HepG2 (cell line): ENCODE measurements around the gene MRPS34. TPM values are rescaled to one million over a fixed set of nuclear protein-coding genes. Genes with fewer than 3 reads are reported as not detected.
A peak's percentile ranks its signal among the peaks of the same experiment; 100 is the strongest.

ENCODE experiments used
- DNMT3B ChIP-seq: conservative IDR thresholded peaks from 2 replicates; pipeline ENCODE4 v1.6.1; 2016; ENCODE audit warnings: missing biosample characterization, control low read depth
- E2F5 ChIP-seq: sonication (generic); formaldehyde crosslinking; conservative IDR thresholded peaks from 2 replicates; pipeline ENCODE4 v1.4.0; 2020; ENCODE audit warnings: missing genetic modification reagents
- EEA1 ChIP-seq: sonication (generic); formaldehyde crosslinking; IDR thresholded peaks from 2 replicates; pipeline ENCODE4 v1.5.1; 2020; ENCODE audit warnings: mild to moderate bottlenecking, missing genetic modification reagents, borderline replicate concordance
- GABPB1 ChIP-seq: IDR thresholded peaks from 2 replicates; pipeline ENCODE4 v1.6.1; 2016; ENCODE audit warnings: mild to moderate bottlenecking, missing genetic modification reagents, moderate library complexity, missing compliant biosample characterization
- HDAC1 ChIP-seq: sonication (generic); formaldehyde crosslinking; IDR thresholded peaks from 2 replicates; pipeline ENCODE4 v1.5.1; 2020; ENCODE audit warnings: mild to moderate bottlenecking, missing genetic modification reagents
- MIER3 ChIP-seq: IDR thresholded peaks from 2 replicates; pipeline ENCODE4 v1.6.1; 2016; ENCODE audit warnings: missing compliant biosample characterization, borderline replicate concordance
- PCBP1 ChIP-seq: fragments of 200-400 bp; formaldehyde crosslinking; IDR thresholded peaks from 2 replicates; pipeline ENCODE4 v1.6.1; 2017; ENCODE audit warnings: mild to moderate bottlenecking, low read depth, low read length, borderline replicate concordance
- PHF8 ChIP-seq: sonication (generic); formaldehyde crosslinking; IDR thresholded peaks from 2 replicates; pipeline ENCODE4 v1.5.0; 2020; ENCODE audit warnings: missing genetic modification reagents
- RERE ChIP-seq: IDR thresholded peaks from 2 replicates; pipeline ENCODE4 v1.6.1; 2016; ENCODE audit warnings: low read depth, missing genetic modification reagents, missing compliant biosample characterization
- TGIF2 ChIP-seq: IDR thresholded peaks from 2 replicates; pipeline ENCODE4 v1.6.1; 2016; ENCODE audit warnings: control low read depth, missing compliant biosample characterization
- ZBTB46 ChIP-seq: sonication (generic); formaldehyde crosslinking; IDR thresholded peaks from 2 replicates; pipeline ENCODE4 v1.4.0; 2020; ENCODE audit warnings: mild to moderate bottlenecking, missing genetic modification reagents, borderline replicate concordance
- ZNF446 ChIP-seq: sonication (generic); formaldehyde crosslinking; IDR thresholded peaks from 2 replicates; pipeline ENCODE4 v1.5.0; 2020; ENCODE audit warnings: mild to moderate bottlenecking, missing genetic modification reagents
- ZNF563 ChIP-seq: sonication (generic); formaldehyde crosslinking; IDR thresholded peaks from 2 replicates; pipeline ENCODE4 v1.8.0; 2022; ENCODE audit warnings: mild to moderate bottlenecking, moderate library complexity, missing genetic modification reagents
- ZNF598 ChIP-seq: sonication (generic); formaldehyde crosslinking; IDR thresholded peaks from 2 replicates; pipeline ENCODE4 v1.5.1; 2020; ENCODE audit warnings: mild to moderate bottlenecking, missing genetic modification reagents, borderline replicate concordance
- ZNF615 ChIP-seq: sonication (generic); formaldehyde crosslinking; IDR thresholded peaks from 2 replicates; pipeline ENCODE4 v1.5.0; 2020; ENCODE audit warnings: mild to moderate bottlenecking, missing genetic modification reagents, borderline replicate concordance
- ZNF672 ChIP-seq: sonication (generic); formaldehyde crosslinking; IDR thresholded peaks from 2 replicates; pipeline ENCODE4 v1.8.1; 2022; ENCODE audit warnings: missing genetic modification reagents
- ZNF709 ChIP-seq: sonication (generic); formaldehyde crosslinking; IDR thresholded peaks from 2 replicates; pipeline ENCODE4 v1.5.0; 2020; ENCODE audit warnings: mild to moderate bottlenecking, missing genetic modification reagents
- ZNF839 ChIP-seq: sonication (generic); formaldehyde crosslinking; IDR thresholded peaks from 2 replicates; pipeline ENCODE4 v1.4.0; 2020; ENCODE audit warnings: missing genetic modification reagents, mild to moderate bottlenecking, borderline replicate concordance
- ZNF879 ChIP-seq: sonication (generic); formaldehyde crosslinking; IDR thresholded peaks from 2 replicates; pipeline ENCODE4 v1.8.1; 2023; ENCODE audit warnings: missing genetic modification reagents
- polyA plus RNA-seq, 8 experiments: library from polyadenylated mRNA; depleted of rRNA in 3 of 8; stranded (reverse) in 7 of 8; unstranded in 1 of 8; fragments of >200 nt; fragmentation: Illumina TruSeq in 4 of 8; extraction: Trizol in 4 of 8; gene quantifications; 2 replicates each; pipeline versions ENCODE4 v1.2.1 to v1.2.3, GENCODE V29; 2011 to 2016; ENCODE audit warnings: low read depth in 4 of 8, missing spikeins in 1 of 8, mixed read lengths in 1 of 8; ENCODE audit not compliant: insufficient read depth in 1 of 8
- total RNA-seq, 5 experiments: library from RNA; depleted of rRNA; stranded (reverse); fragments of >200 nt; fragmentation: Illumina TruSeq; extraction: Trizol; gene quantifications; 2 replicates each; pipeline ENCODE4 v1.2.3, GENCODE V29; 2016; ENCODE audit warnings: low read depth in 1 of 5

MRPS34 gene
- total and polyA plus RNA-seq, 2 of the 13 experiments (the other 11 are each of a cell fraction or from before 2014, with no cell fraction given): 63.5 to 131 TPM

- TF ChIP-seq EEA1 (CRISPR knock-in tag): no peak
- 0 out of 2 replicates have a peak, but pooled peaks have one; percentile 32 for TF ChIP-seq TGIF2 (CRISPR knock-in tag)
- no peak; the same call in 1 of the 2 replicates for TF ChIP-seq DNMT3B (CRISPR knock-in tag)
- TF ChIP-seq ZNF446 (CRISPR knock-in tag): no peak; the same call in 1 of the 2 replicates
- TF ChIP-seq ZNF563 (CRISPR knock-in tag): peak; percentile 64; the same call in 1 of the 2 replicates
- no peak for TF ChIP-seq RERE (CRISPR knock-in tag)
- TF ChIP-seq E2F5: peak; percentile 56; the same call in 1 of the 2 replicates
- TF ChIP-seq ZNF839 (CRISPR knock-in tag): no peak
- TF ChIP-seq ZNF615 (CRISPR knock-in tag): no peak
- TF ChIP-seq PHF8 (CRISPR knock-in tag): peak; percentile 72
- TF ChIP-seq ZBTB46 (CRISPR knock-in tag): no peak
- no peak for TF ChIP-seq ZNF672 (CRISPR knock-in tag)
- peak; percentile 81 for TF ChIP-seq HDAC1 (CRISPR knock-in tag)
- no peak for TF ChIP-seq ZNF598 (CRISPR knock-in tag)
- no peak; the same call in 1 of the 2 replicates for TF ChIP-seq PCBP1
- peak; percentile 97 for TF ChIP-seq GABPB1 (CRISPR knock-in tag)
- no peak for TF ChIP-seq ZNF709
- no peak for TF ChIP-seq ZNF879 (CRISPR knock-in tag)
- TF ChIP-seq MIER3 (CRISPR knock-in tag): peak; percentile 64; the same call in 1 of the 2 replicates
Observed at GRCh38 chr16:1782408-1783264, 9.7 kb upstream of the MRPS34 start, which contains the start of the genes NUBP2 and SPSB3 (continued).
